Measurements from ENCODE around the gene PLEKHG3. TPM values are rescaled to one million over a fixed set of nuclear protein-coding genes. Genes with fewer than 3 reads are reported as not detected.

PLEKHG3 gene
- total RNA-seq, 2 donors from 2014 or later: 79.3 to 90.1 TPM

GRCh38 chr14:64734990-64735389, 30.8 kb downstream of the PLEKHG3 start:
- intact Hi-C loops (cut with DNase I, micrococcal nuclease): no loop called here
- DNase-seq (no peak), ATAC-seq (no peak)

- DNase-seq (peak; percentile 72 to 84), ATAC-seq (peak; percentile 85)
- intact Hi-C loops (cut with DNase I, micrococcal nuclease): no loop called here
Observed at GRCh38 chr14:64736271-64737169, 32.3 kb downstream of the PLEKHG3 start.

- no peak for DNase-seq
- intact Hi-C loops (cut with DNase I, micrococcal nuclease): no loop called here
- ATAC-seq: no peak
Observed at GRCh38 chr14:64737391-64738280, 33.4 kb downstream of the PLEKHG3 start.

- intact Hi-C loops (cut with DNase I, micrococcal nuclease): no loop called here
- DNase-seq (no peak), ATAC-seq (no peak)
Observed at GRCh38 chr14:64738281-64738804, 34.1 kb downstream of the PLEKHG3 start.

GRCh38 chr14:64741200-64741599, 37.0 kb downstream of the PLEKHG3 start:
- intact Hi-C loops (cut with DNase I, micrococcal nuclease): no loop called here
- ATAC-seq (no peak), DNase-seq (no peak)

GRCh38 chr14:64741961-64742360, 37.7 kb downstream of the PLEKHG3 start:
- intact Hi-C loops (cut with DNase I, micrococcal nuclease): no loop called here
- ATAC-seq: no peak

GRCh38 chr14:64743061-64743460, 38.8 kb downstream of the PLEKHG3 start:
- ATAC-seq: no peak
- intact Hi-C loops (cut with DNase I, micrococcal nuclease): no loop called here
- DNase-seq: no peak

More at GRCh38 chr14:64741961-64742360, 37.7 kb downstream of the PLEKHG3 start:
- no peak for DNase-seq

- ATAC-seq (peak; percentile 25), DNase-seq (no peak)
- intact Hi-C loops (cut with DNase I, micrococcal nuclease): no loop called here
Observed at GRCh38 chr14:64745511-64746091, 41.4 kb downstream of the PLEKHG3 start.

GRCh38 chr14:64746298-64747250, 42.4 kb downstream of the PLEKHG3 start:
- intact Hi-C loops (cut with DNase I, micrococcal nuclease): no loop called here

GRCh38 chr14:64747327-64747726, 43.1 kb downstream of the PLEKHG3 start:
- intact Hi-C loops (cut with DNase I, micrococcal nuclease): no loop called here
- DNase-seq: no peak
- no peak for ATAC-seq

More at GRCh38 chr14:64746298-64747250, 42.4 kb downstream of the PLEKHG3 start:
- ATAC-seq (no peak), DNase-seq (no peak)

- intact Hi-C loops (cut with DNase I, micrococcal nuclease): no loop called here
- ATAC-seq (no peak), DNase-seq (no peak)
Observed at GRCh38 chr14:64748521-64748920, 44.3 kb downstream of the PLEKHG3 start.

- intact Hi-C loops (cut with DNase I, micrococcal nuclease): no loop called here
- ATAC-seq: peak; percentile 6
- no peak for DNase-seq
Observed at GRCh38 chr14:64748995-64749714, 44.9 kb downstream of the PLEKHG3 start.

GRCh38 chr14:64752909-64753308, 48.7 kb downstream of the PLEKHG3 start:
- DNase-seq: no peak
- intact Hi-C loops (cut with DNase I, micrococcal nuclease): loop anchor here in 1 of 2 donors (10.0 kb wide), 1 partner anchor 78 kb away; no protein-coding TSS in a partner anchor
- ATAC-seq: no peak

- intact Hi-C loops (cut with DNase I, micrococcal nuclease): loop anchor here in 1 of 2 donors (10.0 kb wide), 1 partner anchor 79 kb away; no protein-coding TSS in a partner anchor
- no peak for ATAC-seq
- no peak for DNase-seq
Observed at GRCh38 chr14:64753374-64753773, 49.1 kb downstream of the PLEKHG3 start.

- no peak for DNase-seq
- intact Hi-C loops (cut with DNase I, micrococcal nuclease): loop anchor here in 1 of 2 donors (10.0 kb wide), 1 partner anchor 79 kb away; no protein-coding TSS in a partner anchor
- no peak for ATAC-seq
Observed at GRCh38 chr14:64753999-64754398, 49.8 kb downstream of the PLEKHG3 start.

GRCh38 chr14:64754685-64755084, 50.5 kb downstream of the PLEKHG3 start:
- intact Hi-C loops (cut with DNase I, micrococcal nuclease): loop anchor here in 1 of 2 donors (10.0 kb wide), 1 partner anchor 80 kb away; no protein-coding TSS in a partner anchor
- ATAC-seq (no peak), DNase-seq (no peak)

GRCh38 chr14:64755781-64756221, 51.6 kb downstream of the PLEKHG3 start:
- peak; percentile 70 to 91 for DNase-seq
- intact Hi-C loops (cut with DNase I, micrococcal nuclease): loop anchor here in 1 of 2 donors (10.0 kb wide), 1 partner anchor 81 kb away; no protein-coding TSS in a partner anchor
- ATAC-seq: peak; percentile 77

All from left colon (tissue), 2 donors.